WI38 (cell line): Measurements from ENCODE around the gene ZNF555.

Experiments used
- H3K4me3 ChIP-seq: 2 replicates; pipeline ENCODE4 v1.5.1; 2011; ENCODE audit warnings: low read depth, mild to moderate bottlenecking, control low read depth, low read length
- CTCF ChIP-seq: IDR thresholded peaks from 2 replicates; pipeline ENCODE4 v1.5.1; 2012; ENCODE audit warnings: low read depth, mild to moderate bottlenecking, control low read depth, low read length

ZNF555 gene

DNA sequence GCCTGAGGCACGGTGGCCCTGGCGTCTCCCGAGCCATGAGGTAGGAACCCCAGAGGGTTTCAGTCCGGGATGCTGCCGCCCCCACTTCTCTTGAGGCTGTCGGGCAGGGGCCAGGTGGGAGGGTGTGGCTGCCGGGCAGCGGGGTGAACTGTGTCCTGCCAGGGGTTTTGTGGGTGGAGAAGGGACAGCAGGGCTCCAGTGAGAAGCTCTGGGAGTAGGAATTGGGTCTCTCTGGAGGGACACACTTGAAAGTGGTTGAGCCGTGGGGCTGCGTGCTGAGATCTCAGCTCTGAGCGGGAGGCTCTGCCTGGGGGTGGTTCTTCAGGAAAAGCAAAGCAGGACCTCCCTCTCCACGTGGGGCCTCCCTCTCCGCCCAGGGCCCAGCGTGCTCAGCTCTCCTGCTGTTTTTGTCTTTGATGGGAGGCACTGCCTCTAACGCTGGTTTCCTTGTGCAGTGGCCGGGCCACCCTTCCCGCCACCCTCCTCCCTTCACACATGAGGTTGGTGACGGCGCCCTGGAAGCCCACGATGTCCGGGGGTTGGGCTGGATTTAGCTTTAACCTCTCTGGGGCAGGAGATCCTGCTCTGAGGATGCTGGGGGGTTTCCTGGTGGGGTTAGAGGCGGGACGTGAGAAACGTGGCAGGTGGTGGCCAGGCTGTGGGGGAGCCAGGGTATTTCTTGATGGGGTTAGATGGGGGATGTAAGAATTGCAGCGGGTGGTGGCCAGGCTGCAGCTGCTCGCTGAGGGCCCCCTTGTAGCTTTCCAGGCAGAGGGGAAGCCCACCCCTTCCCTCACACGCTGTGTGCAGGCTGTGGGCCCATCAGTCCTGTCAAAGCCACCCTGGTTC is 36.9 kb upstream of the ZNF555 start:
- no peak overlapping the region for H3K4me3 ChIP-seq
- TF ChIP-seq CTCF, result no peak

- H3K4me3 ChIP-seq, result no peak overlapping the region
- no peak for TF ChIP-seq CTCF
These were observed 35.9 kb upstream of the ZNF555 start for GRCh38 chr19:2805261-2805900.

- H3K4me3 ChIP-seq, result no peak overlapping the region
- TF ChIP-seq CTCF, result no peak
These were observed 35.2 kb upstream of the ZNF555 start for GRCh38 chr19:2805991-2806649.

DNA sequence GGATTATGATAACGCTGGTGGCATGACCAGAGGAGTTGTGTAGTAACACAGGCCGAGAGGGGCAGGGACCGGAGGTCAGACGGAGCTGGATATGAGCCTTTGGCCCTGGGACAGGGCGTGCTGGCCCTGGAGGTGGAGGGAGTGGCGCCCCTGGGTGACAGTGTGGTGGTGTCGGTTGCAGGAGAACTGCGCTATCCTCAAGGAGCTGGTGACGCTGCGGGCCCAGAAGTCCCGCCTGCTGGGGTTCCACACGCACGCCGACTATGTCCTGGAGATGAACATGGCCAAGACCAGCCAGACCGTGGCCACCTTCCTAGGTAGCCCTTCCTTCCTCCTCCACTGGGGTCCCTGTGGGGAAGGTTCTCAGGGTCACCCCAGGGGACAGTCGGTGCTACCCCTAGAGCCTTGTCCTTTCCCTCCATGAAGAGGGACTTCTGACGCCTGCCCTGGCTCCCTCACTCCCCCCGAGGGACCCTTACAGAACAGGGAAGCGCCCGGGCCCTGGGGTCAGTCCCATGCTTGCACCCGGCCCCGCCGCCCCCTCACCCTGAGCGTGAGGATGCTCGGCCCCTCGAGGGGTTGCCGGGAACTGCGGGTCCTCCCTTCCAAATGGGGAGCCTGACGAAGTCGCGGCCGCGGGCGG is 34.4 kb upstream of the ZNF555 start:
- TF ChIP-seq CTCF, result no peak
- no peak overlapping the region for H3K4me3 ChIP-seq

GRCh38 chr19:2807379-2808128 is 33.7 kb upstream of the ZNF555 start:
- TF ChIP-seq CTCF, result no peak
- H3K4me3 ChIP-seq, result no peak overlapping the region

DNA sequence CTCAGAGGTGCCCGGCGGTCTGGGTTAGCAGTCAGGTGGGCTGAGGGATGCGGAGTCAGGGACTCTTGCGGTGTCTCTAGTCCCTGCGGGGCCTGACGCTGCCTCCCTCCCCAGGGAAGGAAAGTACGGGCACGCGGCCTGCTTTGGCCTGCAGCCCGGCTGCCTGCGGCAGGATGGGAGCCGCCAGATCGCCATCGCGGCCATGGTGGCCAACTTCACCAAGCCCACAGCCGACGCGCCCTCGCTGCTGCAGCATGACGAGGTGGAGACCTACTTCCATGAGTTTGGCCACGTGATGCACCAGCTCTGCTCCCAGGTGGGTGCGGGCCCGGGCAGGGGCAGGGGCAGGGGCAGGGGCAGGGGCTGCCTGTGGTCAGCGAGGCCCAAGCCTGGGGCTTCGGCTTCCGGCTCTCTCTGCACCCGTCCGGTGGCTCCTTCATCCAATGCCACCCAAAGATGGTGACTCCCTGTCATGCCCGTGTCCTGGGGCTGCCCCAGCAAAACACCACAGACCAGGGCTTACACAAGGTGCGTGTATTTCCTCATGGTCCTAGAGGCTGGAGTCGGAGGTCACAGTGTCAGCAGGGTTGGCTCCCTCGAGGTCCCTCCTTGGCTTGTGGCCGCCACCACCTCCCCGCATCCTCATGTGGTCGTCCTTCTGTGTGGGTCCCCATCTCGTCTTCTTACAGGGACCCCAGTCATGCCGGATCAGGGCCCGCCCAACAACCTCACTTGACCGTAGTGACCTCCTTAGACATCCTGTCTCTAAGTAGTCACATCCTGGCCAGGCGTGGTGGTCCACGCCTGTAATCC is 32.9 kb upstream of the ZNF555 start:
- no peak overlapping the region for H3K4me3 ChIP-seq
- no peak for TF ChIP-seq CTCF
